Melanocyte of skin (primary cell): ENCODE data around the gene SNAPIN. TPM values are rescaled to one million over a fixed set of nuclear protein-coding genes. Genes with fewer than 3 reads are reported as not detected.

Source experiments
- small RNA-seq, 2 donors: library from RNA; depleted of rRNA; stranded (forward); fragments of <200 nt; gene quantifications; one replicate each; pipeline ENCODE3, GENCODE V24; 2012
- total RNA-seq, 2 donors: library from RNA; depleted of rRNA; stranded (reverse); fragments of >200 nt; gene quantifications; 2 replicates each; pipeline ENCODE4 v1.2.3, GENCODE V29; 2012

Gene SNAPIN
- 10 to 100 TPM; 46.8 to 53.6 TPM for total RNA-seq

GRCh38 chr1:153658400-153659174 is at the start of gene SNAPIN:
Gene SNAPIN (plus strand): TSS chr1:153658703. CDS start chr1:153658744, 41 bp downstream.

GRCh38 chr1:153612755-153613331 is 45.7 kb upstream of the SNAPIN start, which contains the start of gene S100A16:
Gene S100A16 (minus strand): TSS chr1:153613137. CDS start chr1:153608151, 4,986 bp downstream.

GRCh38 chr1:153616144-153616916 is 42.2 kb upstream of the SNAPIN start, which contains the start of gene S100A14:
Gene S100A14 (minus strand): TSS chr1:153616325. CDS start chr1:153615858, 467 bp downstream.

GRCh38 chr1:153626904-153627714 is 31.4 kb upstream of the SNAPIN start, which contains the start of gene S100A13:
Gene S100A13 (minus strand): TSS chr1:153627505. CDS start chr1:153626472, 1,033 bp downstream.

GRCh38 chr1:153627715-153628626 is 30.5 kb upstream of the SNAPIN start, which contains the start of gene S100A1:
Gene S100A1 (plus strand): TSS chr1:153628434. CDS start chr1:153630522, 2,088 bp downstream.

GRCh38 chr1:153633754-153634665 is 24.5 kb upstream of the SNAPIN start, which contains the start of gene CHTOP:
Gene CHTOP (plus strand): TSS chr1:153634066. CDS start chr1:153636589, 2,523 bp downstream.

GRCh38 chr1:153670859-153671627 is 12.5 kb downstream of the SNAPIN start, which contains the start of gene ILF2:
Gene ILF2 (minus strand): TSS chr1:153670993. CDS start chr1:153670922, 71 bp downstream.

GRCh38 chr1:153678519-153679336 is 20.2 kb downstream of the SNAPIN start, which contains the start of gene NPR1:
Gene NPR1 (plus strand): TSS chr1:153678688. CDS start chr1:153679109, 421 bp downstream.

Small RNA genes within 50 kb of the gene (small RNA-seq; reads per million reads assigned to genes)
- gene MIR8083 (0 reads per million in 2 donors), gene RN7SL372P (0 reads per million in 2 donors)

Other genes with a start within 250 kb of the SNAPIN start
- not detected for gene S100A7A, start 242.2 kb upstream of the SNAPIN start, total RNA-seq
- gene S100A7, start 198.1 kb upstream of the SNAPIN start, total RNA-seq, result not detected
- gene S100A6, start 122.7 kb upstream of the SNAPIN start, total RNA-seq, result 100 to 1,000 TPM; 336 to 430 TPM
- gene S100A5, start 117.8 kb upstream of the SNAPIN start, total RNA-seq, result not detected
- 1 to 10 TPM in 1 of 2 donors, under 1 TPM in 1; 0.67 to 1.7 TPM for gene S100A4, start 112.9 kb upstream of the SNAPIN start, total RNA-seq
- gene S100A3, start 109.4 kb upstream of the SNAPIN start, total RNA-seq, result 1 to 10 TPM in 1 of 2 donors, not detected in 1; 1.3 TPM
- gene S100A2, start 92.9 kb upstream of the SNAPIN start, total RNA-seq, result 1 to 10 TPM in 1 of 2 donors, under 1 TPM in 1; 0.34 to 1.3 TPM
- gene S100A16, start 45.6 kb upstream of the SNAPIN start, total RNA-seq, result 10 to 100 TPM; 13.1 to 34.3 TPM
- not detected for gene S100A14, start 42.4 kb upstream of the SNAPIN start, total RNA-seq
- gene S100A13, start 31.2 kb upstream of the SNAPIN start, total RNA-seq, result 10 to 100 TPM; 42.7 to 63.3 TPM
- 1 to 10 TPM; 1.7 to 4.1 TPM for gene S100A1, start 30.3 kb upstream of the SNAPIN start, total RNA-seq
- 10 to 100 TPM; 27.2 to 37.0 TPM for gene CHTOP, start 24.6 kb upstream of the SNAPIN start, total RNA-seq
- gene ILF2, start 12.3 kb downstream of the SNAPIN start, total RNA-seq, result 100 to 1,000 TPM; 137 to 213 TPM
- gene NPR1, start 20.0 kb downstream of the SNAPIN start, total RNA-seq, result under 1 TPM; under 0.01 TPM
- 10 to 100 TPM; 41.0 to 44.0 TPM for gene INTS3, start 69.3 kb downstream of the SNAPIN start, total RNA-seq
- gene SLC27A3, start 116.7 kb downstream of the SNAPIN start, total RNA-seq, result 10 to 100 TPM; 27.2 to 59.3 TPM